ENCODE measurements around the gene THRA. TPM values are rescaled to one million over a fixed set of nuclear protein-coding genes. Genes with fewer than 3 reads are reported as not detected.

The THRA gene
- total RNA-seq, 2 donors from 2014 or later, result 54.4 to 77.9 TPM

DNA sequence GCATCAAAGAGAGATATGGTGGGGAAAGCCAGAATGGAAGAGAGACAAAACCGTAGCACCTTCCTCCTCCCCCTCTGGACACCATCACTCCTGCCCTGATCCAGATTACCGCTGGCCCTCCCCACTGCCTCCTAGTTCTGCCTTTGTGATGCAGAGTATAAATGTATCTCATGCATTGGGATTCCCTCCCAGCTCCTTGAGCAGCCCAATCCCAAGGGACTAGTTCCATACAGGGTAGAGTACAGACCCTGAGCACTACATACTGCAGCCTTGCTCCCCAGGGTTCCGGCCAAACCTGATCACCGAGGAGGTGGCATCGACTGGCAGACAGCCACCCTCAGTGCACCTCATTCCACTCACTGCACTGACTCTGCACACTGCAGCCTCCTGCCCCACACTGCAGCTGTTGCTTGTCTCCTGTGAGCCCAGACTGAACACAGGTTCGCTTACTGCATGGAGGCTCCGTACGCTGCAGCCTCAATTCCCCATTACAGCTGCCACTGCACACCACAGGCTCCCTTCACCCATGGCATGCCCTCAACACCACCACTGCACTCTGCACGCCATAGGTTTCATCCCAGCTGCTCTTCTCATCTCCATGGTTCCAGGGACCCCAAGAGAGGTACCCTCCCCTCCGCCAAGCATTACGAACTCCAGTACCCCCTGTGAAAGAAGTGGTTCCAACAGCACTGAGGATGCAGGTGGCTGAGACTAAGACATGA, 1.7 kb upstream of the THRA start:
- no peak for ATAC-seq
- intact Hi-C loops (cut with DNase I), result no loop called here
- no peak for DNase-seq

DNA sequence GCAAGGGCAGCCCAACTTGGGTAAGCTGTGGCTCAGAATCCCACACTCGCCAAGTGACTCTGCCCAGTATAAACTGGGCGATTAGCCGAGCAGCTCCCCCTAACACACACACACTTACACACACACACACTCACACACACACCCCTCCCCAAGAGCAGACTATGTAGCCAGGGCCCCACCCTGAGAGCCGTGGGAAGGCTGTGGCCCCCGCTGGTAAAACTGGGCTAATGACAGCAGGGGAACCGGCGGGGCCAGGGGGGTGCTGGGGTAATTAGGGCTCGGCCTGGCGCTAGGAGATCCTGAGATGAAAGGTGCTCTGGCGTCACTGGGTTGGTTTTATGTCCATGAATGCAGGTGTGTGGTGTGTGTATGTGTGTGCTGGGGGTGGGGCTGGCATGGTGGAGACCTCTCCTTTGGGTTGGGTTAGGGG, 1.1 kb upstream of the THRA start:
- ATAC-seq (no peak), DNase-seq (no peak)

DNA sequence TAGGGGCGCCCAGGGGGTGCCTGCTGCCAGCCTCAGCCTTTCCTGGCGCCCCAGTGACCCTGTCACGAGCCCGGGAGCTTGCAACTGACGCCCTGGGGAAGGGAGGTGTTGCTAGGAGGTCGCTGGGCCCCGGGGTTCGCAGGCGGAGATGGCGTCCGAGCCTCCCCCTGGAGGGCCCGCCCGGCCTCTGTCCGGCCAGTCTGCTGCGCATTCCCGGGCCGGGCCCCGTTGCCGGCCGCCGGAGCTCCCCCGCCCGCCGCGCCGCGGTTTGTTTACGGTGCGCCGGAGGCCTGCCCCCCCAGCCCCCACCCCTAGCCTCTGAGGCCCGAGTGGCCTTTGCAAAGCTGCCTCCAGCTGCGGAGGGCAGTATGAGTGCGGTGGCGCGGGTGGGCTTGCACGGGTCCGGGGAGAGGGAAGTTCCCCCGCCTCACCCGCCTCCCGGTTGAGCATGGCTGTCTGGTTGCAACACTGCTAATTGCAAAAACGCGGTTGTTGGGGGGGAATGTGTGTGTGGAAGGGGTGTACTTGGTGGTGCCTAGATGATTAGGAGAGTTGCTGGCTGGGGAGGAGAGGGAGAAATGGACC, 514 bp downstream of the THRA start:
- intact Hi-C loops (cut with DNase I), result loop anchor here in 1 of 2 donors (2.0 kb wide), 1 partner anchor 50 kb away; no protein-coding TSS in a partner anchor
- peak; percentile 57 for DNase-seq
- peak; percentile 63 to 65 for ATAC-seq

More for the DNA sequence above, 1.1 kb upstream of the THRA start:
- intact Hi-C loops (cut with DNase I), result loop anchor here in 1 of 2 donors (2.0 kb wide), 1 partner anchor 51 kb away; no protein-coding TSS in a partner anchor

DNA sequence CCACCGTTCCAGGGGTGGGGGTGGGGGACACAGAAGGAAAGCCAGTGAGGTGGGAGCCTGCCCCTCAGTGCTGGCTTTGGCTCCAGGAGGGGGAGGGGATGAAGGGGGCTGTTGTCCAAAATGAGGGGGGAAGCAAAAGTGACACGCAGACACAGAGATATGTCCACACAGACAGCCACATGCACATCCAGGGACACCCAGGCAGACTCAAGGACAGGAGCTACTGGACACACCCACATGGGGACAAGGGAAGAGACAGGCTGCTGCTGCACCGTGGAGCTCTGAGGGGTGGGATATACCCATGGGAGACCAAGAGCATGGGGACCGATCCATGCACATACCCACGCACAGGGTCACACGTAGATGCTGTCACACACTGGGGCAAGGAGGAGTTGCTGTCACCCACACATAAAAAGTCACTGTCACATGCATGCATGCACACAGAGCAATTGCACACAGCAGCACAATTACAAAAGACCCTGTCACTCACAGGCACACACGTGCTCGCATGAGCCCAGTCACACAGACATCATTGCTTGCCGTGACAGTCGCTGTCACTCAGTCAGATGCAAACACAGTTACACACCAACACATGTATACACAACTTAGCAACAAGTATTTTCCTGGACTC, 1.3 kb downstream of the THRA start:
- no peak for DNase-seq
- intact Hi-C loops (cut with DNase I), result loop anchor here in 1 of 2 donors (2.0 kb wide), 1 partner anchor 49 kb away; no protein-coding TSS in a partner anchor
- ATAC-seq, result peak; percentile 4 to 16

DNA sequence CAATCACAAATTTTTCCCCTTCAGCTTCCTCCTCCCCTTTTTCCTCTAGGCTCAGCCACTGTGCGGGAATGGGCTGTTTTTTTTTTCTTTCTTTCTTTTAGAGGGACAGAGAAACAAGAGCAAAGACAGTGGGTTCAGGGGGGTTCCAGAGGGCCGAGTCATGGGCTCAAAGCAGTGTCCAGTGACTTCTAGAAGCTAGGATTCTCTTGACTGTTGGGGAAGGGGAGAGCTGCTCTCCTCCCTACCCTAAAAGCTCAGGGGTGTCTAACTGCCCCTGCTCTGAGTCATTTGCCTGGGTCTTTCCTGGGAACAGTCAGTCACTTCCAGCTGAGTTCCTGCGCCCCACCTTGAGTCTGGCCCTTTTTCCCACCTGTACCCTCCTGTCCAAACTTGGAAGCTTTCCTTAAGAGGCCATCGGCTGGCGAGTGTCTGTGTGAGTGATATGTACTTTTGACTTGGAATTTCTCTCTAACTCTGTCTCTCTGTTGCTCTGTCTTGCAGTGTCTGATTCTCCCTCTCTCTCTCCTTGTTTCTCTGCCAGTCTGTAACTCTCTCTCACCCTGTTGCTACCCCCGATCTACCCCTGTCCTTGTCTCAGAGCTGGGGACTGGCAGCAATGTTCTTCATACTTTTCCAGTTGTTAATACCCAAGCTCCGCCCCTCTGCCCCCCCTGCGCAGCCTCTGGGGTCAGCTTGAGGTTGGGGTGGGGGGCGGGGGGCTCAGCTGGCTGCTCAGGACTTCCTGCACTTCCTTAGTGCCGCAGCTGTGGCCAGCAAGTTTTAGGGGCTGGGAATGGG, 2.4 kb downstream of the THRA start:
- DNase-seq (no peak), ATAC-seq (no peak)
- intact Hi-C loops (cut with DNase I), result loop anchor here in 1 of 2 donors (5.0 kb wide), 1 partner anchor 38 kb away; no protein-coding TSS in a partner anchor

DNA sequence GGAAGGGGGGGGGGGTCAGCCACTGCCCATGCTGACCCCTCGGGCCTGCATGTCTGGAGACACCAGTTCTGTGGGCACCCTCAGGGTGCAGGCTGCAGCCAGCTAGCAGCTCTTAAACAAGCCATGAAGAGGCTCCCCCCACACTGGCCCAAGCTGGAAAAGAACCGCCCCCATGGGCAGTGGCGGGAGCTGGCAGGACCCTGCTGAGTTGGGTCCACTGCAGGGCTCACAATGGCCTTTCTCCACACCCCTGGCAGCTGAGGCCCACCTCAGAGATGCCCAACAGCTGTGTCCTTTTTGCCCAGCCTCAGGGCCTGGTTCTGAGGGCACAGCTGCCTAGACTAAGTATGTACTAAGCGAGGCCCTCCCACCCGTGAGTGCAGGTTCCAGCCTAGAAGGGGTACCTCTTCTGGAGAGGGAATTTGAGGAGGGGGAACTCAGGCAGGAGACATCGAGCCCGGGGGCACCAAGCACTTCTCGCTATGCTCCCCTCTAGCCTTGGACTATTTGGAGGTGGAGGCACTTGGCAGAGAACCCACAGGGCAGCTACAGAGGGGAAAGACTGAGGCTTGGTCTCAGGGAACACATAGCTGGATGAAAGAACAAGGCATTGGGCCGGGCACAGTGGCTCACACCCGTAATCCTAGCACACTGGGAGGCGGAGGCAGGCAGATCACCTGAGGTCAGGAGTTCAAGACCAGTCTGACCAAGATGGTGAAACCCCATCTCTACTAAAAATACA, 3.2 kb downstream of the THRA start:
- DNase-seq, result no peak
- no peak for ATAC-seq
- intact Hi-C loops (cut with DNase I), result loop anchor here in 1 of 2 donors (5.0 kb wide), 1 partner anchor 39 kb away; no protein-coding TSS in a partner anchor

DNA sequence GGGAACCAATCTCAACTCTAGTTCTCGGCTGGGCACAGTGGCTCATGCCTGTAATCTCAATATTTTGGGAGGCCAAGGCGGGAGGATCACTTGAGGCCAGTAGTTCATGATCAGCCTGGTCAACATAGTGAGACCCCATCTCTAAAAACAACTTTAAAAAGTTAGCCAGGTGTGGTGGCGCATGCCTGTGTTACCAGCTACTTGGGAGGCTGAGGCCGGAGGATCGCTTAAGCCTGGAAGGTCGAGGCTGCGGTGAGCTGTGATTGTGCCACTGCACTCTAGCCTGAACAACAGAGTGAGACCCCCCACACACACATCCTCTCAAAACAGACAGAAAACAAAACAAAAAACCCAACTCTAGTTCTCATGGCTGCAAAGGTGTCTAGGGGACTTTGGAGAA, 4.9 kb downstream of the THRA start:
- DNase-seq (no peak), ATAC-seq (no peak)
- intact Hi-C loops (cut with DNase I), result loop anchor here in 1 of 2 donors (5.0 kb wide), 1 partner anchor 40 kb away; no protein-coding TSS in a partner anchor

DNA sequence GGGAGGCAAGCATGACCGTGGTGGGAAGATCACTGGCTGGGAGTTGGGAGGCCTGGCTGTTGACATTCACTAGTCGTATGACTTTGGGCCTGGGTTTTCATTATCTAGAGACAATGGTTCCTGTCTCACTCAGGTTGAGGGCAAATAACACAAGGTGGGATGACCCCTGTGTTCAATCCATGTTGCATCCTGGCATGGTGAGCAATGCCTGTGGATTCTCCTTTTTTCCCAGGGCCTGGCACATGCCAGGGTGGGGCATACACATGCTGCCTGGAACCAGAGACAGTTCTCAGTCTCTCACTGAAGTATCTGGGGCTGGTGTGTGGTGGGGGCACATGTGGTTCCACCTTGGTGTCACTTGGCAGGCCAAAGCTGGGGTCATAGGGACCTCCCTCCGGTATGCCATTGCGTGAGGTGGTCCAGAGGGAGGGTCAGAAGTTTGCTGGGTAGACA, 5.4 kb downstream of the THRA start:
- intact Hi-C loops (cut with DNase I), result loop anchor here in 1 of 2 donors (5.0 kb wide), 1 partner anchor 41 kb away; no protein-coding TSS in a partner anchor
- no peak for ATAC-seq
- no peak for DNase-seq

DNA sequence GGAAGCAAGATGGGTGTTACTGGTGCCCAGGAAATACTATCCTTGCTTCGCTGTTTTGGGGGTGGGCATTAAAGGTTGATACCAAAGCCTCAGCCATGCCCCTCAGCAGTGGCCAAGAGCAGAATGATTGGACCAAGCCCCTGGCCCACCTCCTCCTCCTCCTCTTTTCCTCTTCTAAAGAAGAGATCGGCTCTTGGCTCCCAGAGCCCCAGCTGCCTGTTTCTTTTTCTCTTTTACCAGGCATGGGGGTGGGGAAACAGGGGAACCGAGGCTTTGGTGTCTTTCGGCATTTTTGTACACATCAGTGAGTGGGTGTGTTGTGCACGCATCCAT, 5.8 kb downstream of the THRA start:
- intact Hi-C loops (cut with DNase I), result loop anchor here in 1 of 2 donors (5.0 kb wide), 1 partner anchor 41 kb away; no protein-coding TSS in a partner anchor
- no peak for ATAC-seq
- no peak for DNase-seq

DNA sequence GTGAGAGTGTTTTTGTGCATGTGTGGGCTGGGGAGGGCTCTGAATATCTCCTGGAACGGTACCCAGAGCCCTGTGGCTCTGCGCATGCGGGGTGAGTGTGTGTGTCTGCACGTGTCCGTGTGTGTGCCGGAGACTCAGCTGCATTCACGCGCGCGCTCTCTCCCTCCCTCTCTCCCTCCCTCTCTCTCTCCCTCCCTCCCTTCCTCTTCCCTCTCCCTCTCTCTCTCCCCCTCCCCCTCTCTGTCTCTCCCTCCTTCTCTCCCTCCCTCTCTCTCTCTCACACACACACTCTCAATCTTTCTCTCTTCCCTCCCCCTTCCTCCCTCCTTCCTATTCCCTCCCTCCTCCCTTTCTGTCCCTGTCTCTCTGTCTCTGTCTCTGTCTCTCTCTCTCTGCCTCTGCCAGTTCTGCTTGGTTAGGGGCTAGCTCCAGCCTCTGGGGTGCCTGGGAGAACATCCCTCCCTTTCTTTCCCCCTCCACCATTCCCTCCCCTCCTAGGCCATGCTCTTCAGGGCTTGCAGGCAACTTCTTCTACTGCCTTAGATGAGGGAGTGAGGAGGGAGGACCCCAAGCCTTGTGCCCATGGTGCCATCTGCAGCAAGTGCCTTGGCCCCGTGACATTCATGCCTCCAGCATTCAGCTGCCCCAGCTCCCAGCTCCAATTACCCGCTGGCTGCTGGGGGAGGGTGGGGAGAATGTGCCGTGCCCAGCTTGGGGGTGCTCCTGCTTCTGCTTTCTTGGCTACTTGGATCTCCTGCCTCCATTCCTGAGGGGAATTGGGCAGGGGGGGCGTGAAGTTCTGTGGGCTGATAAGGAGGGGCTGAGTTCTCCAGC, 6.4 kb downstream of the THRA start:
- DNase-seq (peak; percentile 90), ATAC-seq (peak; percentile 55 to 59)
- intact Hi-C loops (cut with DNase I), result loop anchor here in 1 of 2 donors (5.0 kb wide), 1 partner anchor 42 kb away; no protein-coding TSS in a partner anchor

DNA sequence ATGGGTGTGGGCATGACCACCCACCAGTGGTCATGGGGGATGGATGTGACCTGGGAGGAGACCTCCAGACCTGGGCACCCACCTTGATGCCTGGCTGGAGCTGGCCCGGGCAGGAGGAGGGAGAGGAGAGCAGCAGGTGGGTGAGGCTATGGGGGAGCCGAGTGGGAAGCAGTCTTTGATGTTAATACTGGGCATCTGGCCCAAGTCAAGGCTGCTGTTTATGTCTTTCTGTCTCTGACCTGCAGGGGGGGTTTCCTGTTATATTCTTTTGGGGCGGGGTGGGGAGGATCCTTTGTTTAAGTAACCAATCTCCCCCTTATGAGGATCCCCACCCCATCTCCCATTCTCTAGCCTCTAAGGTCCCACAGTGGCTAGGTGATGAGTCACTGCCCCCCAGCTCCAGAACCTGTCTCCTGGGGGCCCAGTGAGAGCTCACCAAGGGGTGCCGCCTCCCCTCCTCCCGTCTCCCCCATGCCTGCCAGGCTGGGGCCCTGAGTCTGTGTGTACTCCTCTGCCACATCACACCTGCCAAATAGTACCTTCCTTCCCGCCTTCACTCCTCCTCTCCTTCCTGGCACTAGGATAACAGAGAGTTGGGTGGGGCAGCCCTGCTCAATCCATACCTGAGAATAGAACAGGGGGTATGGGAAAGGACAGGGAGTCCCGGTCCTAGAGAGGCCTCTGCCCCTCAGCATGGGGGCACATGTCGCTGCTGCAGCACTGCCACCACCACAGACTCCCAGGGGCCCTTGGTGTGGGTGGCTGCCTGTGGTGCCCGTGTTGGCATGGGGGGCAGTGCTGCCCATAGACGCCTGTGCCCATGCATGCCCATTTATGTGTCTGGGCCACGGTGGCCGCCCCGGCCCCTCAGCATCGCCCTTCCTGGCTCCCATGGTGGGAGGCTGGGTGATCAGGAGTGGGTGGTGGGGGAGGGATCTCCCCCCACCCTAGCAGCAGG, 7.3 kb downstream of the THRA start:
- intact Hi-C loops (cut with DNase I), result loop anchor here in 1 of 2 donors (5.0 kb wide), 1 partner anchor 43 kb away; no protein-coding TSS in a partner anchor

DNA sequence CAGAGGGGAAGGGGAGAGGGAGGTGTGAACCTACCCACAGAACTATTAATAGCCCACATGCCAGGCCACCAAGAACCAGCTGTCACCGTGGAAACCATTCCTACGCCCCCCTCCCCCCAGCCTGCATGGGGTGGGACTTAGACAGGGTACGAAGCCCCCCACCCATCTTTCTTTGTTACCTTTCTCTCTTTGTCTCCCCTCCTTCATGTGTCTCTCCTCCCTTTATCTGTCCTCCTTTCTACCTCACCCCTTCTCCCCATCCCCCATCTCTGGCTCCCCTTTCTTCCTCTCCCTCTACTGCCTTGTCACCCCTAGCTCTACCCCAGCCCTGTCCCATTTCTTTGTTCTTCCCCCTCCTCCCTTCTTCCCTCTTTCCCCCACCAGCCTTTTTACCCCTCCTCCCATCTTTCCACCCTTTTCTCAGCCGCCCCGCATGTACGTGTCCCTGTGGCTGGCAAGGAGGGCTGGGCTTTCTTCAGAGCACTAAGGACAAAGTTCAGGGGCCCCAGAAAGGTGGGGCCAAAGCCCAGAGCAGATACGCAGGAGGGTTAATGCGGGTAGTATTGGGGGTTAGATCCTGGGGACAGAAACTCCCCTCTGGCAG, 8.0 kb downstream of the THRA start:
- ATAC-seq, result no peak
- no peak for DNase-seq
- intact Hi-C loops (cut with DNase I), result no loop called here

More for the DNA sequence above, 7.3 kb downstream of the THRA start:
- DNase-seq, result no peak
- peak in 1 of 2 donors; percentile 1 for ATAC-seq

DNA sequence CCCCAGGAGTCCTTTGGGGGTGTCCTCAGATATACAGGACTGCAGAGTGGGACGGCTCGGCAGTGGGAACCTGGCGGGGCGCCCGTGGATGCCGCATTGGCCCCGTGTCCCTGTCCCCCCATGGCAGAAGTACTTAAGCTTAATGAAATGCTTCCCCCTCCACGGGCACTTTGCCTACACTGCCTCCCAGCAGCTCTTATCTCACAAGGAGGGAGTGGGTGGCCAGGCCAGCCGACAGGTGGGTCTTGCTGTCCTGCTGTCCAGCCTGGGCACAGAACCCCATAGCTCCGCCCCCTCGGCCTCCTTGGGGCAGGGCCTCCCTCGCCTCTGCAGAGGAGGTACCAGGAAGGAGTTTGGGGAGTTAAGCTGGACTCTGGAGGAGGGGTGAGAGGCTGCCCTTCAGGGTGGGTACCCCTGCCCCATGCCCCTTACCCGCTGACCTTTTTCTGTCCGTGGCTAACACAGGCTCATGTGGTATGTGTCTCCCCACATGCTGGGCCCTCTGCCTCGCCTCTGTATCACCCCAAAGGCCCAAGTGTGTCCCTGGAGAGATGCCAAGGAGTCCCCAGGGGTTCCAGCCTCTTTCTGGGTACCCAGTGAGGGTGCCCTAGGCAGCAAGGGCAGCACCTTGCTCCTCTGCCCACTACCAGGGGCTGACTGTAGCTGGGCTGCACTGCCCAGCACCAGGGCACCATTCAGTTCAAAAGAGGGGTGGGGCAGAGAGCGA, 8.7 kb downstream of the THRA start:
- DNase-seq, result peak; percentile 66
- peak; percentile 9 to 21 for ATAC-seq
- intact Hi-C loops (cut with DNase I), result no loop called here

DNA sequence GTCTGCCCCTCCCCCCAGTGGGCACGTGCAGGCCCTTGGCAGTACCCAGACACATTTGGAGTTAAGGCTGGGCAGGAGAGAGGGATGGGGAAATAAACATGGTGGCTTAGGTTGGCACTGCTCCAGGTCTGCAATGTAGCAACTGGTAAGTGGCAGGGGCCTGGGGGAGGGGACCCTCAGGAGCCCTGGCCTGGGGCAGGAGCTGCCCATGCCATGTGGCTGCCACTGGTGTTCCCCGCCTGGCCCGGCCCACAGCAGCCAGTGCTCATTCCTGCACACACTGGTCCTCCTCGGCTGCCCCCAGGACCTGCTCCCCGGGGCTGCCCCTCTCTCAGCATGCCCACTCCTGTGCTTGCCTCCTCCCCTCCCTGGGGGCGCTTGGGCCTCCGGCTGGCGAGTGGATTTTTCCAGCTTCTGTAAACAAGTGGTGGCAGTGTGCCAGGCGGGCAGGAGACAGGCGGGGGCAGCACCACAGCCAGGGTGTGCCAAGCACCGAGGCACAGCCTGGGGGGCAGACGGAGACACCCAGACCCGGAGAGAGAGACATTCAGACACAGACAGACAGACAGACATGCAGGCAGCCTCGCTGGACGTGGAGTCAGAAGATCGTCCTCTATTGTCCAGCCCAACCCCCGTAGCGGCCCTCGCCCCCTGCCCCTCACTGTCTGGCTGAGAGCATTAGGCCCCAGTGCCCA, 9.4 kb downstream of the THRA start:
- DNase-seq, result peak; percentile 77
- ATAC-seq, result peak; percentile 36 to 38
- intact Hi-C loops (cut with DNase I), result no loop called here
